ENCODE results near the gene S100A2. TPM values are rescaled to one million over a fixed set of nuclear protein-coding genes. Genes with fewer than 3 reads are reported as not detected.

Gene S100A2
- total and polyA plus RNA-seq, 2 of the 8 experiments (the other 6 are each of a cell fraction or from before 2014, with no cell fraction given): 0.86 TPM; not detected in 1

DNA sequence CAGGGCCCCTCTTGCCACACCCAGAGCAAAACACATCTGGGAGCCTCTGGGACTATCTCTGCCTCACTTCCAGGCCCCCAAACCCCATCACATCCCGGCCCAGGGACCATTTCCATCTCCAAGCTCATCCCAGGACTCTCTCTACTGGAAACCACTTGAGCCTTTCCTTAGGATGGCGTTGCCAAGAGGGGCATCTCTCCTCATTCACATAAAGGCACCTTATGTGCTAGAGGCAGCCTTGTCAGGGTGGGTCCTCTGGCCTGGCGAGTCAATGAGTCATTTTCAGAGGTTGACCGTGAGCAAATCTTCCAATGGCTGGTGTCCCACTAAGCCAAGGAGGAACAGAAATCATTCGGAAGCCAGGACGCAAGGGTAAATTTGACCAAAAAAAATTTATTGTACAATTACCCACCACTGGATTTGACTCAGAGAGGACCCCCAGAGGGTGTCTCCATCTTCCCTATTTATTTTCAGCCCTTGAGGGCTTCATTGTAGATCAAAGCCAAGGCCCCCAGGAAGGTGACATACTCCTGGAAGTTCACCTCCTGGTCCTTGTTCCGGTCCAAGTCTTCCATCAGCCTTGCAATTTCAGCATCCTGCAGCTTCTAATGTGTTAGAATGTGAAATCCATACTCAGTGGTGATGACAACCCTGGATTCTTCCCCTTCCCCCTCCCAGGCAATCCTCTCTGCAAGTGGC is 31.3 kb downstream of the S100A2 start:
- Histone ChIP-seq H2AFZ (ENCODE audit: low read length) (no peak overlapping the region), H2BK5ac (ENCODE audit: low read depth, low read length) (no peak overlapping the region), H3K4me3 (ENCODE audit: extremely low read depth in 1 of 4, insufficient read depth in 2 of 4, low read depth in 3 of 4, low read length in 4 of 4) (no peak overlapping the region), H3K14ac (ENCODE audit: insufficient read length) (no peak overlapping the region), H3K23me2 (ENCODE audit: low read depth, low read length) (peaks cover 2% of the 10 kb centered on the region), H3K79me2 (ENCODE audit: control insufficient read depth in 1 of 2, insufficient read depth in 2 of 2, low read length in 2 of 2) (no peaks in the 10 kb centered on the region), H3K4ac (replicated peaks; ENCODE audit: insufficient read length, low read depth, low read length) (no peak overlapping the region), H4K91ac (replicated peaks; ENCODE audit: insufficient read length, low read length) (no peak overlapping the region), H2BK15ac (ENCODE audit: low read length) (no peak overlapping the region), H3K79me1 (ENCODE audit: low read depth, low read length) (no peaks in the 10 kb centered on the region), H3K56ac (replicated peaks; ENCODE audit: insufficient read length, low read depth, low read length) (no peak overlapping the region), H2BK12ac (ENCODE audit: low read depth, low read length) (0 out of 2 replicates have a peak overlapping the region, but pooled peaks have one; percentile 23), H2BK120ac (replicated peaks; ENCODE audit: low read depth, low read length) (no peak overlapping the region), H3K9ac (replicated peaks in 1 of 4; ENCODE audit: extremely low read depth in 1 of 4, low read depth in 3 of 4, low read length in 3 of 4) (no peak overlapping the region), H3K23ac (ENCODE audit: insufficient read length) (no peak overlapping the region), H3K4me1 (replicated peaks in 1 of 4; ENCODE audit: control insufficient read depth in 3 of 4, insufficient read depth in 4 of 4, low read length in 3 of 4) (peaks cover 15 to 38% (median 24%) of the 10 kb centered on the region in 4 experiments), H3K18ac (ENCODE audit: extremely low read depth, low read length) (no peak overlapping the region), H4K5ac (ENCODE audit: insufficient read length, low read depth, low read length) (no peak overlapping the region), H2BK20ac (ENCODE audit: low read length) (no peak overlapping the region), H3K27ac (ENCODE audit: low read depth, low read length) (no peak overlapping the region), H2AK5ac (ENCODE audit: low read depth, low read length) (peak overlapping the region; percentile 3; the same call in 1 of the 2 replicates), H3K27me3 (replicated peaks in 1 of 4; ENCODE audit: control insufficient read depth in 3 of 4, extremely low read depth in 1 of 4, insufficient read depth in 3 of 4, low read length in 3 of 4) (peaks cover 0 to 19% (median 6%) of the 10 kb centered on the region in 4 experiments; a peak in 5 of 7 replicates), H4K8ac (ENCODE audit: extremely low read depth, insufficient read depth, low read length) (no peak overlapping the region), H4K20me1 (replicated peaks in 1 of 2; ENCODE audit: control insufficient read depth in 1 of 2, insufficient read depth in 2 of 2, low read length in 2 of 2) (no peaks in the 10 kb centered on the region), H3K4me2 (ENCODE audit: insufficient read depth in 1 of 2, low read depth in 2 of 2, low read length in 2 of 2) (peak overlapping the region in 1 of 2 experiments; percentile 60; a peak in 1 of 4 replicates), H3K9me3 (ENCODE audit: insufficient read depth in 2 of 2, low read depth in 1 of 2, low read length in 1 of 2) (no peaks in the 10 kb centered on the region), H3K36me3 (ENCODE audit: control insufficient read depth in 2 of 4, insufficient read depth in 4 of 4, low read length in 3 of 4) (no peaks in the 10 kb centered on the region)
- ChIA-PET CTCF (ENCODE audit: partially characterized antibody) (interaction anchor here (0.9 to 10.2 kb wide), 25 partner anchors 9 to 182 kb away, joined by 3 to 165 read pairs (median 9); partner anchors contain the start of genes S100A1, S100A13, S100A14 and S100A16), POLR2A (ENCODE audit: partially characterized antibody) (interaction anchor here (1.0 to 3.3 kb wide), 7 partner anchors 11 to 128 kb away, joined by 3 to 17 read pairs (median 8); partner anchors contain the start of genes CHTOP and S100A13)
- no peak for TF ChIP-seq HDAC2 (IDR thresholded peaks at IDR 0.05; ENCODE audit: borderline replicate concordance in 1 of 2, low read depth in 2 of 2, low read length in 2 of 2)
- TF ChIP-seq SIN3A (conservative IDR thresholded peaks at IDR 0.05 in 1 of 2, IDR thresholded peaks at IDR 0.05 in 1 of 2; ENCODE audit: low read depth in 1 of 2, low read length in 2 of 2): peak in 1 of 2 experiments; percentile 48; a peak in 1 of 4 replicates
- no peak for TF ChIP-seq RNF2 (IDR thresholded peaks at IDR 0.05; ENCODE audit: borderline replicate concordance, low read depth, low read length, missing control alignments, poor library complexity, severe bottlenecking)
- no peak for TF ChIP-seq SP4 (IDR thresholded peaks at IDR 0.05; ENCODE audit: low read length)
- no peak for TF ChIP-seq CBX5 (IDR thresholded peaks at IDR 0.05; ENCODE audit: low read depth, low read length)
- TF ChIP-seq RXRA (IDR thresholded peaks at IDR 0.05; ENCODE audit: insufficient read depth, low read depth, low read length): no peak
- TF ChIP-seq SP1 (IDR thresholded peaks at IDR 0.05; ENCODE audit: low read depth, low read length): peak; percentile 46; the same call in 1 of the 2 replicates
- WGBS, 2 experiments (ENCODE audit: extremely low coverage in 1 of 2, insufficient coverage in 1 of 2, insufficient read length in 1 of 2, insufficient replicate concordance in 2 of 2, low coverage in 1 of 2, low lambda C conversion rate in 2 of 2, missing lambda C conversion rate in 1 of 2): 84% methylated on average over 7 of the region's 7 CpGs; no CpG with 5 or more reads in 1 of the 2 experiments
- DNase-seq (ENCODE audit: low read depth in 1 of 2, low spot score in 2 of 2): no peak
- FAIRE-seq: no peak
